ENCODE measurements around the gene HLA-A.
"Not testable (repeated sequence)": the region's sequence is repeated elsewhere in the genome, so short reads cannot be mapped to it uniquely, and the experiment has no call there.

DNA sequence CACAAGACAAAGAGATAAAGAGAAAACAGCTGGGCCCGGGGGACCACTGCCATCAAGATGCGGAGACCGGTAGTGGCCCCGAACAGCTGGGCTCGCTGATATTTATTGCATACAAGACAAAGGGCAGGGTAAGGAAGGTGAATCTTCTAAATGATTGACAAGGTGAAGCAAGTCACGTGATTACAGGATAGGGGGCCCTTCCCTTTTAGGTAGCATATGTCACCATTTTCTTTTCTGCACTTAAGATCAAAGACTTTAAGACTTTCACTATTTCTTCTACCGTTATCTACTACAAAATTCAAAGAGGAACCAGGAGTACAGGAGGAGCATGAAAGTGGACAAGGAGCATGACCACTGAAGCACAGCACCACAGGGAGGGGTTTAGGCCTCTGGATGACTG is 12.3 kb upstream of the HLA-A start:
- not testable (repeated sequence) for TF ChIP-seq POLR2A (IDR thresholded peaks at IDR 0.05)
- TF ChIP-seq, protein P1, sequence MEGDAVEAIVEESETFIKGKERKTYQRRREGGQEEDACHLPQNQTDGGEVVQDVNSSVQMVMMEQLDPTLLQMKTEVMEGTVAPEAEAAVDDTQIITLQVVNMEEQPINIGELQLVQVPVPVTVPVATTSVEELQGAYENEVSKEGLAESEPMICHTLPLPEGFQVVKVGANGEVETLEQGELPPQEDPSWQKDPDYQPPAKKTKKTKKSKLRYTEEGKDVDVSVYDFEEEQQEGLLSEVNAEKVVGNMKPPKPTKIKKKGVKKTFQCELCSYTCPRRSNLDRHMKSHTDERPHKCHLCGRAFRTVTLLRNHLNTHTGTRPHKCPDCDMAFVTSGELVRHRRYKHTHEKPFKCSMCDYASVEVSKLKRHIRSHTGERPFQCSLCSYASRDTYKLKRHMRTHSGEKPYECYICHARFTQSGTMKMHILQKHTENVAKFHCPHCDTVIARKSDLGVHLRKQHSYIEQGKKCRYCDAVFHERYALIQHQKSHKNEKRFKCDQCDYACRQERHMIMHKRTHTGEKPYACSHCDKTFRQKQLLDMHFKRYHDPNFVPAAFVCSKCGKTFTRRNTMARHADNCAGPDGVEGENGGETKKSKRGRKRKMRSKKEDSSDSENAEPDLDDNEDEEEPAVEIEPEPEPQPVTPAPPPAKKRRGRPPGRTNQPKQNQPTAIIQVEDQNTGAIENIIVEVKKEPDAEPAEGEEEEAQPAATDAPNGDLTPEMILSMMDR (IDR thresholded peaks at IDR 0.05): not testable (repeated sequence)
